HG02943 (cell line): Measurements from ENCODE around the gene RBM41.

Experiments used
- ATAC-seq: cut with Tn5 transposase; IDR thresholded peaks from one replicate; pipeline ENCODE4 v1.9.1; 2021; ENCODE audit warnings: mild to moderate bottlenecking, low read depth, moderate library complexity; ENCODE audit not compliant: unreplicated experiment

Gene RBM41

DNA sequence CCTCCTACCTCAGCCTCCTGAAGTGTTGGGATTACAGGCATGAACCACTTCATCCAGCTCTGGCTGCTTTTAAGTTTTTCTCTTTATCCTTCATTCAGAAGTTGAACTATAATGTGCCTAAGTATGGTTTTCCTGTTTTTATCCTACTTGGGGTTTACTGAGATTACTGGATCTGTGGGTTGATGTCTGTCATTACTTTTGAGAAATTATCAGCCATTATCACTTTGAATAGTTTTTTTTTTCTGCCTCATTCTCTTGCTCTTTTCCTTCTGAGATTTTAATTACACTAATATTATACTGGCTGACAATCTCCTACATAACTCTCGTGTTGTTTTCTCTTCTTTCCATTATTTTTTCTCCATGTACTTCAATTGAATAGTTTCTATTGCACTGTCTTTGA lies 71.0 kb downstream of the RBM41 start:
- no peak for ATAC-seq

DNA sequence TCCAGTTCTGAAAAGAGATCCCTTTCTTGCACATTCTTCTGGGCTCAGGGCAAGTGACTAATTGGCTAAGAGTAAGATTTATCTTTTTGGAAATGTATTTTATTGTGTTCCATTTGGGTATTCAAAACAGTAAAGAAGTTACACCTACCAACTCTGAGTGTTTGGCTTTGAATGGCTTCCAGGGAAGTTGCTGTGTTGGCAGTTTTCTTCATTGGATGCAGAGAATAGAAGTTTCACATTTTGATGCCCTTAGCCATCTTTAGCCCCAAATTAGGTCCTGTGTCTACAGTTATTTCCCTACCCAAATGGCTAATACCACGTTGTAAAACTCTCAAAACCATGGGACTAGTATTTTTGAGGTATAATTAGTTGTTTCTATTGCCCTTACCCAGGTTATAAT lies 88.9 kb downstream of the RBM41 start:
- no peak for ATAC-seq

- no peak for ATAC-seq
Measured at GRCh38 chrX:107025545-107025944, 93.1 kb downstream of the RBM41 start.

GRCh38 chrX:107014936-107015335 lies 103.7 kb downstream of the RBM41 start:
- ATAC-seq: no peak
